ENCODE results near the gene DHX16. TPM values are rescaled to one million over a fixed set of nuclear protein-coding genes. Genes with fewer than 3 reads are reported as not detected.
A peak's percentile ranks its signal among the peaks of the same experiment; 100 is the strongest.

The DHX16 gene
- total RNA-seq, 1 donor from 2014 or later: 34.7 TPM

- H3K4me3 ChIP-seq (ENCODE audit: low read depth, low read length): no peak overlapping the region
- TF ChIP-seq, protein P1, sequence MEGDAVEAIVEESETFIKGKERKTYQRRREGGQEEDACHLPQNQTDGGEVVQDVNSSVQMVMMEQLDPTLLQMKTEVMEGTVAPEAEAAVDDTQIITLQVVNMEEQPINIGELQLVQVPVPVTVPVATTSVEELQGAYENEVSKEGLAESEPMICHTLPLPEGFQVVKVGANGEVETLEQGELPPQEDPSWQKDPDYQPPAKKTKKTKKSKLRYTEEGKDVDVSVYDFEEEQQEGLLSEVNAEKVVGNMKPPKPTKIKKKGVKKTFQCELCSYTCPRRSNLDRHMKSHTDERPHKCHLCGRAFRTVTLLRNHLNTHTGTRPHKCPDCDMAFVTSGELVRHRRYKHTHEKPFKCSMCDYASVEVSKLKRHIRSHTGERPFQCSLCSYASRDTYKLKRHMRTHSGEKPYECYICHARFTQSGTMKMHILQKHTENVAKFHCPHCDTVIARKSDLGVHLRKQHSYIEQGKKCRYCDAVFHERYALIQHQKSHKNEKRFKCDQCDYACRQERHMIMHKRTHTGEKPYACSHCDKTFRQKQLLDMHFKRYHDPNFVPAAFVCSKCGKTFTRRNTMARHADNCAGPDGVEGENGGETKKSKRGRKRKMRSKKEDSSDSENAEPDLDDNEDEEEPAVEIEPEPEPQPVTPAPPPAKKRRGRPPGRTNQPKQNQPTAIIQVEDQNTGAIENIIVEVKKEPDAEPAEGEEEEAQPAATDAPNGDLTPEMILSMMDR (IDR thresholded peaks at IDR 0.05; ENCODE audit: insufficient read depth, low read length, poor library complexity, severe bottlenecking): no peak
- peaks cover 2% of the 10 kb centered on the region for H3K36me3 ChIP-seq (ENCODE audit: control insufficient read depth, insufficient read depth, low read length)
- DNase-seq (ENCODE audit: low read depth): no peak
- H3K27me3 ChIP-seq (ENCODE audit: control insufficient read depth, insufficient read depth, low read length): no peaks in the 10 kb centered on the region
These were observed 59.4 kb downstream of the DHX16 start for GRCh38 chr6:30613251-30614043.

DNA sequence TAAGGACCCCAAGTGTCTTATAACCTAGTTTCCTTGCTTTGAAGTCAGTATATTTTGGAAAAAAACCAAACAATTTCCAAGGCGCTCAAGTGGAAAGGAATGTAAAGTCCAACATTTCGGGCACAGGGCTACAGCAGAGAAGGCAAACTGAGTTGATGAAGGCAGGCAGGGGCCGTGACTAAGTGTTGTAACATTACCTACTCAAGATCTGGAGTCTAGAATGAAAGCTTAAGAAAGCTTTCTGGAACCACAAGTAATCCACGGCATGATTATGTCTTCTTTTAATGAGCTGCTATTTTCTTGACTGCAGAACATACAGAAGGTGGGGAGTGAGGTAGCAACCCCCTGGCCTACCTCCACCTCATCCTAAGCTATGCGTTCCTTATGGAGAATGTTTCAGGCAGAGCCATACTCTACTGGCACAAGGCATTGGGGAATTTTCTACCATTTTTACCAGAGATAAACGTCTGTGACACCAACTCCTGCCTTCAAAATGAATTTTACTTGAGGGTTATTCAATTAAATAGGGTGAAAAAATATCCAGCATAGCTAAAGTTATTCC lies 60.0 kb downstream of the DHX16 start:
- H3K27me3 ChIP-seq (ENCODE audit: control insufficient read depth, insufficient read depth, low read length): no peaks in the 10 kb centered on the region
- peaks cover 2% of the 10 kb centered on the region for H3K36me3 ChIP-seq (ENCODE audit: control insufficient read depth, insufficient read depth, low read length)
- DNase-seq (ENCODE audit: low read depth): no peak
- no peak overlapping the region for H3K4me3 ChIP-seq (ENCODE audit: low read depth, low read length)
- TF ChIP-seq, protein P1 (IDR thresholded peaks at IDR 0.05; ENCODE audit: insufficient read depth, low read length, poor library complexity, severe bottlenecking): no peak

DNA sequence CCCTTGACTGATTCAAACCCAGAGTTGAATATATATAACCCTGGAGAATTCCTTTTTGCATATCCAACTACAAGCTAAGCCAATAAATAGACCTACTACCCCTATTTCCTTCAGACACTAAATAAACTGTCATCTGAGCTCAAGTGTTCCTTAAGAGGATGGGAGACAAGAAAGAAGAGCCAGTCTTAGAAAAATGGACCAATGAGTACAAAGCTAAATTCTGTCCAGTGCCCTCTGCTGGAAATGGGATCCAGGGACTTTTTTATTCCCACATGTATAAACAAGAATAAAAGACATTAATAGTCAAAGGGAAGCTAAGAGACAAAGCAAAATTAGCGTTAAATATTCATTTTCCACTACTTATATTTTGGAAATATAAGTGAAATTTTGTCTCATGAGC lies 60.6 kb downstream of the DHX16 start:
- Histone ChIP-seq H3K27me3 (ENCODE audit: control insufficient read depth, insufficient read depth, low read length) (no peaks in the 10 kb centered on the region), H3K4me3 (ENCODE audit: low read depth, low read length) (no peak overlapping the region), H3K36me3 (ENCODE audit: control insufficient read depth, insufficient read depth, low read length) (peaks cover 4% of the 10 kb centered on the region)
- TF ChIP-seq, protein P1 (IDR thresholded peaks at IDR 0.05; ENCODE audit: insufficient read depth, low read length, poor library complexity, severe bottlenecking): peak; percentile 43
- DNase-seq (ENCODE audit: low read depth): no peak

DNA sequence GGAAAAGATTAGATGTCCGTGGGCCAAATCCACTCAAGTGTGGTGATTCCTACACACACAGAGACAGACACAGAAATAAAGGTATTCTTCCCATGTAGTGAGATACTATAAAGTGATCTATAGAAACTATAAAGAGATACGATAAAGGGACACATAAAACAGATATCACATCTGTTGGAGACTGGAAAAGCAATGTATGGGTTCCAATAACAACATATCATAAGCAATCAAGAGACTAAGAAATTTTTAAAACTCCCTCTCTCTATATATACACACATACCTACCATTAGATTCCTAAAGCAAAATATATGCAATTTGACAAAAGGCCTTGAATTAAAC lies 61.0 kb downstream of the DHX16 start:
- Histone ChIP-seq H3K4me3 (ENCODE audit: low read depth, low read length) (no peak overlapping the region), H3K27me3 (ENCODE audit: control insufficient read depth, insufficient read depth, low read length) (no peaks in the 10 kb centered on the region), H3K36me3 (ENCODE audit: control insufficient read depth, insufficient read depth, low read length) (peaks cover 3% of the 10 kb centered on the region)
- TF ChIP-seq, protein P1 (IDR thresholded peaks at IDR 0.05; ENCODE audit: insufficient read depth, low read length, poor library complexity, severe bottlenecking): no peak
- no peak for DNase-seq (ENCODE audit: low read depth)

DNA sequence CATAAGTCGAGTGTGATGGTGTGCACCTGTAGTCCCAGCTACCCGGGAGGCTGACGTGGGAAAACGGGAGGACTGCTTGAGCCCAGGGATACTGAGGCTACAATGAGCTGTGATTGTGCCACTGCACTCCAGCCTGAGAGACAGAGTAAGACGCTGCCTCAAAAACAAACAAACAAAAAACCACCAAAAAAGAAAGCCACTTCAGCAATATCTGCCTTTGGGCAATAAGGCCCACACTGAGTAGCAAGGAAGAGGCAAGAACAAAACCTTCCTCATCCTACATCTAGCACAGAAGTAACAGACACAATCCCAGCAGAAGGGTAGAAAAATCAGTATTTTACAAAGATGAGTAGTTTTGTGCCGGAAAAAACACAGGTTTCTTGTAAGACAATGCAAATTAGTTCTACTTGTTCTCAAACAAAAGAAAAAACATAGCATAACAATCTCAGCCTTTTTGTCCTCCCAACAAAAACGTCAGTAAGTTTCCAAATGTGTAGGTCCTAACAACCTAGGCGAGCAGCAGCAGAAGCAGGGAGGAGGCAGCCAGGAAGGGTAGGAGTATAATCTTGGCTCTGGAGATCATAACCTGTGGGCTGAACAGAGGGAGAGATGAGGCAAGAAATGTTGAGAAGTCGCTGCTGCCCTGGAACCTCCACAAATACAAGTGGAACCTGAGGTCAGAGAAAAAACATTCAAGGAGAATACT lies 61.5 kb downstream of the DHX16 start:
- TF ChIP-seq, protein P1 (IDR thresholded peaks at IDR 0.05; ENCODE audit: insufficient read depth, low read length, poor library complexity, severe bottlenecking): no peak
- no peak for DNase-seq (ENCODE audit: low read depth)
- Histone ChIP-seq H3K27me3 (ENCODE audit: control insufficient read depth, insufficient read depth, low read length) (no peaks in the 10 kb centered on the region), H3K36me3 (ENCODE audit: control insufficient read depth, insufficient read depth, low read length) (peaks cover 1% of the 10 kb centered on the region), H3K4me3 (ENCODE audit: low read depth, low read length) (no peak overlapping the region)
